GM13977 (cell line): Measurements from ENCODE around the gene ESF1.

ENCODE experiments used
- DNase-seq: peaks from one replicate; pipeline ENCODE4 v3.0.0; 2012; ENCODE audit warnings: low spot score
- CTCF ChIP-seq: IDR thresholded peaks from 2 replicates; pipeline ENCODE4 v1.5.1; 2012; ENCODE audit warnings: mild to moderate bottlenecking, control low read depth; ENCODE audit not compliant: insufficient read depth; ENCODE audit errors: extremely low read depth, missing control alignments
- in situ Hi-C: fragments of 300-500 bp; cut with MboI; formaldehyde crosslinking; loops from one replicate; pipeline ENCODE4 v1.12.0; 2022; ENCODE audit warnings: low sequenced_read_pairs, low pct_unique_long_range_greater_than_20kb, mixed read lengths, inconsistent platforms; ENCODE audit not compliant: unreplicated experiment

Gene ESF1

GRCh38 chr20:13778827-13779226, 5.9 kb downstream of the ESF1 start:
- no peak for TF ChIP-seq CTCF
- in situ Hi-C loops = no loop called here
- no peak for DNase-seq

GRCh38 chr20:13777171-13777601, 7.5 kb downstream of the ESF1 start:
- no peak for TF ChIP-seq CTCF
- DNase-seq = no peak
- in situ Hi-C loops = no loop called here

GRCh38 chr20:13775867-13776266, 8.9 kb downstream of the ESF1 start:
- no peak for TF ChIP-seq CTCF
- in situ Hi-C loops = no loop called here
- DNase-seq = no peak

- no peak for TF ChIP-seq CTCF
- in situ Hi-C loops = loop anchor here (25.0 kb wide), 2 partner anchors 310 to 660 kb away; no protein-coding TSS in a partner anchor
- DNase-seq = no peak
Measured at GRCh38 chr20:13772529-13772928, 12.2 kb downstream of the ESF1 start.

- in situ Hi-C loops = loop anchor here (25.0 kb wide), 2 partner anchors 310 to 660 kb away; no protein-coding TSS in a partner anchor
- DNase-seq = no peak
- no peak for TF ChIP-seq CTCF
Measured at GRCh38 chr20:13771853-13772453, 12.8 kb downstream of the ESF1 start.

- in situ Hi-C loops = loop anchor here (25.0 kb wide), 2 partner anchors 308 to 658 kb away; no protein-coding TSS in a partner anchor
- no peak for DNase-seq
- no peak for TF ChIP-seq CTCF
Measured at GRCh38 chr20:13770141-13770540, 14.6 kb downstream of the ESF1 start.
